ENCODE results near the gene RAP1GAP2.

RAP1GAP2 gene

DNA sequence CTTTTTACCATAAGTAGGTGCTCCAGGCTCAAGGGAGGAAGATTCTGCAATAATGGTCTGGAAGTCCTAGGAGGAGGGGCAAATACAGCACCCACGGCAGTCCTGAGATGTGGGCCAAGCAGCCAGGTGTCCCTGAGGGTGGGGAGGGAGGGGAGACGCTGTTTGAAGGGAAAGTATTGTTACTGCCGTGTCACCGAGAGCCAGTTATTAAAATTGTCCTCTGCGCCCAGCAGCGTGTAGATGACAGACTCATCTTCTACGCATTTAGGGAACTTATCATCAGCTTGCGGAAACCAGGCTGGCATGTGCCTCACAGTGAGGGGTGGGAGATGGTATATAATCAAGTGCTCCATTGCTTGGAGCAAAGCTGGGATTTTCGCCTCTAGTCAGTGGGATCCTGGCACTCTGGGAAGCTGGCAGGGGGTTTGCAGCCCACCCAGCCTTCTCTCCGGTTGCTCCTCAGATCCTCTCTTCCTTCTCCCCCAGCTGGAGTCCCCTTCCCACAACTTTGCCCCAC, 162.5 kb downstream of the RAP1GAP2 start:
- no peaks in the 10 kb centered on the region for H3K79me2 ChIP-seq (ENCODE audit: insufficient read depth, low read length)
- peaks cover 4% of the 10 kb centered on the region; the same call in 1 of the 2 replicates for H3K27me3 ChIP-seq (ENCODE audit: insufficient read depth, low read length)
- no peak overlapping the region for H3K4me3 ChIP-seq (ENCODE audit: low read depth, low read length, poor library complexity, severe bottlenecking)
- no peak for TF ChIP-seq EZH2 (IDR thresholded peaks at IDR 0.05; ENCODE audit: borderline replicate concordance, low read length)
- TF ChIP-seq CTCF (IDR thresholded peaks at IDR 0.05; ENCODE audit: low read length), result no peak
- H3K4me2 ChIP-seq (ENCODE audit: low read length), result no peak overlapping the region
- no peak overlapping the region for H2AFZ ChIP-seq (ENCODE audit: low read length)
- no peaks in the 10 kb centered on the region for H3F3A ChIP-seq (ENCODE audit: insufficient read depth, low read length)
- no peaks in the 10 kb centered on the region for H3K9me2 ChIP-seq (ENCODE audit: low read depth, low read length)
- H3K27ac ChIP-seq (ENCODE audit: low read depth, low read length, poor library complexity, severe bottlenecking), result no peak overlapping the region
- no peaks in the 10 kb centered on the region for H3K9me3 ChIP-seq (ENCODE audit: low read length)
- no peak overlapping the region for H3K9ac ChIP-seq (ENCODE audit: low read length)
- H3K36me3 ChIP-seq (ENCODE audit: insufficient read depth, low read length), result no peaks in the 10 kb centered on the region
- peaks cover 10% of the 10 kb centered on the region for H3K4me1 ChIP-seq (ENCODE audit: insufficient read depth, low read length, severe bottlenecking)
- H4K20me1 ChIP-seq (ENCODE audit: insufficient read depth, low read length), result no peaks in the 10 kb centered on the region

GRCh38 chr17:2959371-2960130, 163.3 kb downstream of the RAP1GAP2 start:
- Histone ChIP-seq H3K27ac (ENCODE audit: low read depth, low read length, poor library complexity, severe bottlenecking) (no peak overlapping the region), H3K9me2 (ENCODE audit: low read depth, low read length) (no peaks in the 10 kb centered on the region), H3K9me3 (ENCODE audit: low read length) (no peaks in the 10 kb centered on the region), H3K27me3 (ENCODE audit: insufficient read depth, low read length) (peaks cover 4% of the 10 kb centered on the region; the same call in 1 of the 2 replicates), H3K4me1 (ENCODE audit: insufficient read depth, low read length, severe bottlenecking) (peaks cover 13% of the 10 kb centered on the region), H3K36me3 (ENCODE audit: insufficient read depth, low read length) (no peaks in the 10 kb centered on the region), H3K4me2 (ENCODE audit: low read length) (no peak overlapping the region), H4K20me1 (ENCODE audit: insufficient read depth, low read length) (no peaks in the 10 kb centered on the region), H3K79me2 (ENCODE audit: insufficient read depth, low read length) (no peaks in the 10 kb centered on the region), H2AFZ (ENCODE audit: low read length) (no peak overlapping the region), H3F3A (ENCODE audit: insufficient read depth, low read length) (no peaks in the 10 kb centered on the region), H3K9ac (ENCODE audit: low read length) (no peak overlapping the region), H3K4me3 (ENCODE audit: low read depth, low read length, poor library complexity, severe bottlenecking) (no peak overlapping the region)
- TF ChIP-seq EZH2 (IDR thresholded peaks at IDR 0.05; ENCODE audit: borderline replicate concordance, low read length) (no peak), CTCF (IDR thresholded peaks at IDR 0.05; ENCODE audit: low read length) (no peak)

DNA sequence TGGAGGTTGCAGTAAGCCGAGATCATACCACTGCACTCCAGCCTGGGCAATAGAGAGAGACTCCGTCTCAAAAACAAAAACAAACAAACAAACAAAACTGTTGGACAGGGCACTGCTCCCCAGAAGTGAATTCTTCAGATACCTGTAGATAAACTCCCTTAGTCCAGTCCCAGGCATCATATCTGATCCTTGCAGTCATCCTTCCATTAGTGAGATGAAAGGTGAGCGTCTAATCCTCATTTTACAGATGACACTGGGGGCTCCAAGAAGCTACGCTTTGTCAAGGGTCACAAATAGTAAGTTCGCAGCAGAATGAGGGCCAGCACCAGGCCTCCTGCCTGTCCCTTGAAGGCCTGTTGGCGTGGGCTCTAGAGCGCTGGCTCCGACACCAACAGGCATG, 165.2 kb downstream of the RAP1GAP2 start:
- no peak for TF ChIP-seq EZH2 (IDR thresholded peaks at IDR 0.05; ENCODE audit: borderline replicate concordance, low read length)
- no peak for TF ChIP-seq CTCF (IDR thresholded peaks at IDR 0.05; ENCODE audit: low read length)
- Histone ChIP-seq H3K27me3 (ENCODE audit: insufficient read depth, low read length) (peaks cover 4% of the 10 kb centered on the region; the same call in 1 of the 2 replicates), H3K9me3 (ENCODE audit: low read length) (no peaks in the 10 kb centered on the region), H3K36me3 (ENCODE audit: insufficient read depth, low read length) (no peaks in the 10 kb centered on the region), H3K4me1 (ENCODE audit: insufficient read depth, low read length, severe bottlenecking) (peaks cover 9% of the 10 kb centered on the region), H3K4me2 (ENCODE audit: low read length) (no peak overlapping the region), H3F3A (ENCODE audit: insufficient read depth, low read length) (no peaks in the 10 kb centered on the region), H3K4me3 (ENCODE audit: low read depth, low read length, poor library complexity, severe bottlenecking) (no peak overlapping the region), H4K20me1 (ENCODE audit: insufficient read depth, low read length) (no peaks in the 10 kb centered on the region), H3K9ac (ENCODE audit: low read length) (no peak overlapping the region), H3K9me2 (ENCODE audit: low read depth, low read length) (no peaks in the 10 kb centered on the region), H2AFZ (ENCODE audit: low read length) (no peak overlapping the region), H3K79me2 (ENCODE audit: insufficient read depth, low read length) (no peaks in the 10 kb centered on the region), H3K27ac (ENCODE audit: low read depth, low read length, poor library complexity, severe bottlenecking) (no peak overlapping the region)

Data from OCI-LY1 (cell line).